Sigmoid colon (tissue), 4 donors: ENCODE results near the gene CBFA2T3.

Experiments
- CTCF ChIP-seq, 4 experiments: fragments of 450-650 bp in 3 of 4; fragments of 200-600 bp in 1 of 4; IDR thresholded peaks; one replicate each; pipeline ENCODE4 v1.5.1; 2016 to 2019; ENCODE audit warnings: antibody characterized with exemption in 4 of 4, mild to moderate bottlenecking in 3 of 4, moderate library complexity in 2 of 4
- EP300 ChIP-seq, 4 donors: sonication (generic); formaldehyde crosslinking; IDR thresholded peaks; one replicate each; pipeline ENCODE4 v1.6.1; 2017; ENCODE audit warnings: antibody characterized with exemption in 4 of 4
- POLR2A ChIP-seq, 2 donors: fragments of 450-650 bp; IDR thresholded peaks; one replicate each; pipeline ENCODE4 v1.6.1; 2016; ENCODE audit warnings: antibody characterized with exemption in 2 of 2, mild to moderate bottlenecking in 2 of 2, moderate library complexity in 2 of 2
- POLR2AphosphoS5 ChIP-seq, 4 donors: sonication (generic); formaldehyde crosslinking; IDR thresholded peaks; one replicate each; pipeline ENCODE4 v1.6.1; 2017; ENCODE audit warnings: antibody characterized with exemption in 4 of 4

GRCh38 chr16:88941913-88942909 lies 34.8 kb downstream of the CBFA2T3 start:
- TF ChIP-seq CTCF (IDR thresholded peaks at IDR 0.05) (peak in 3 of 4 experiments; percentile 28 to 76 (median 31)), POLR2AphosphoS5 (IDR thresholded peaks at IDR 0.05) (no peak), EP300 (IDR thresholded peaks at IDR 0.05) (no peak), POLR2A (IDR thresholded peaks at IDR 0.05) (no peak)
